SU-DHL-6 (cell line): Measurements from ENCODE around the gene NELFB.

ENCODE experiments used
- H2AFZ ChIP-seq: fragments of 200-600 bp; sonication (generic); 2 replicates; pipeline ENCODE4 v1.6.1; 2014; ENCODE audit warnings: low read depth, mild to moderate bottlenecking, moderate library complexity, mixed read lengths, antibody characterized with exemption, low read length; ENCODE audit not compliant: severe bottlenecking
- H3F3A ChIP-seq: fragments of 200-600 bp; shearing (Covaris generic); 2 replicates; pipeline ENCODE4 v1.6.0; 2016; ENCODE audit warnings: antibody characterized with exemption, mild to moderate bottlenecking; ENCODE audit not compliant: insufficient read depth
- H3K27ac ChIP-seq: fragments of 200-600 bp; sonication (generic); 2 replicates; pipeline ENCODE4 v1.5.1; 2016; ENCODE audit warnings: low read depth, mild to moderate bottlenecking, low read length, moderate library complexity, mixed read lengths
- H3K27me3 ChIP-seq: fragments of 200-600 bp; sonication (generic), shearing (Covaris generic); 2 replicates; pipeline ENCODE4 v1.6.0; 2014; ENCODE audit warnings: mild to moderate bottlenecking, low read length
- H3K36me3 ChIP-seq: fragments of 200-600 bp; sonication (generic); 2 replicates; pipeline ENCODE4 v1.6.1; 2014; ENCODE audit warnings: mild to moderate bottlenecking, low read length, mixed read lengths
- H3K4me2 ChIP-seq: fragments of 300-600, 200-600 bp; shearing (Covaris generic), sonication (generic); 2 replicates; pipeline ENCODE4 v1.6.0; 2014; ENCODE audit warnings: low read length, low read depth, mild to moderate bottlenecking; ENCODE audit not compliant: poor library complexity, severe bottlenecking
- H3K4me3 ChIP-seq: fragments of 200-600 bp; sonication (generic); 2 replicates; pipeline ENCODE4 v1.5.1; 2014; ENCODE audit warnings: antibody characterized with exemption, low read length, mild to moderate bottlenecking, mixed read lengths; ENCODE audit not compliant: insufficient read depth, poor library complexity, severe bottlenecking
- H3K79me2 ChIP-seq: fragments of 200-600 bp; sonication (generic); 2 replicates; pipeline ENCODE4 v1.6.1; 2014; ENCODE audit warnings: mild to moderate bottlenecking, low read length, moderate library complexity; ENCODE audit not compliant: insufficient read depth
- H3K9ac ChIP-seq: fragments of 200-600 bp; sonication (generic); 2 replicates; pipeline ENCODE4 v1.7.0; 2014; ENCODE audit warnings: mild to moderate bottlenecking, low read length
- H3K9me2 ChIP-seq: fragments of 200-600 bp; sonication (generic); replicated peaks from 2 replicates; pipeline ENCODE4 v1.6.1; 2014; ENCODE audit warnings: low read length; ENCODE audit not compliant: insufficient read depth
- H3K9me3 ChIP-seq: fragments of 200-600 bp; sonication (generic); 2 replicates; pipeline ENCODE4 v1.6.1; 2014; ENCODE audit warnings: low read length, mixed read lengths; ENCODE audit not compliant: insufficient read depth
- H4K20me1 ChIP-seq: fragments of 200-600 bp; sonication (generic); 2 replicates; pipeline ENCODE4 v1.6.1; 2014; ENCODE audit warnings: low read depth, mild to moderate bottlenecking, antibody characterized with exemption, low read length, moderate library complexity, mixed read lengths
- EZH2phosphoT487 ChIP-seq: fragments of 200-600 bp; sonication (generic), shearing (Covaris generic); conservative IDR thresholded peaks from 2 replicates; pipeline ENCODE4 v1.6.1; 2018; ENCODE audit warnings: mild to moderate bottlenecking, antibody characterized with exemption, low read length, moderate library complexity, mixed read lengths
- TF ChIP-seq, protein P1 (sequence below): fragments of 200-600 bp; sonication (generic); IDR thresholded peaks from one replicate; pipeline ENCODE4 v1.5.1; 2017; ENCODE audit warnings: antibody characterized with exemption, mild to moderate bottlenecking, low read length, moderate library complexity; ENCODE audit not compliant: insufficient read depth, poor library complexity, severe bottlenecking

NELFB gene

DNA sequence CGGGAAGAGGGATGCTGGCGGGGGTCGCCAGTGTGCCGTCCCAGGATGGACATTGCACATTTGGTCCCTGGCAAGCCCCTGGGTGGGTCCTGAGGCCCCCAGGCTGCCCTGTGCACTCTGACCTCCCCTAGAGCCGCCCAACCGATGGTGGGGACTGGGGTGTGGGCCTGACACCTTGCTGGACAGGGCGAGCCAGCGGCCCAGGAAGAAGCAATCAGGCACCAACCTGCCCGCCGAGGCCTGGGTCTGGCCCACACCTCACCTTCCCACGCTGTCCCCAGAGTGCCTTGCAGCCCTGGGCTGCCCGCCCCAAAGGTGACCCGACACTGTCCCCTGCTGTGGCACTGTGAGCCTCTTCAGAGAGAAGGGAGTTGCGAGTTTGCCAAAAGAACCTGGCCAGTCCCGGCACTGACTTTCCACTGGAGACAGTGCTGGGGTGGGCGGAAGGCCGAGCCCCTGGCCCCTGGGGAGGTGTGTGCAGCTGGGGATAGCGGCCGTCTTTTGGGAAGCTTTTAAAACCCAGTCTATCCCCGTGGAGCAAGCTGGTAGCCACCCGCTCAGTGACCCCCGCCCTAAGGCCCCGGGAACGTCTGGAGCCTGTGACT lies 58.9 kb downstream of the NELFB start:
- Histone ChIP-seq H3F3A (no peaks in the 10 kb centered on the region), H2AFZ (no peak overlapping the region), H3K27ac (no peak overlapping the region), H3K9ac (no peak overlapping the region), H3K4me2 (no peak overlapping the region), H3K9me3 (no peaks in the 10 kb centered on the region), H3K79me2 (no peaks in the 10 kb centered on the region), H3K36me3 (no peaks in the 10 kb centered on the region), H4K20me1 (no peaks in the 10 kb centered on the region), H3K9me2 (no peaks in the 10 kb centered on the region), H3K27me3 (no peaks in the 10 kb centered on the region), H3K4me3 (no peak overlapping the region)
- no peak for TF ChIP-seq EZH2phosphoT487
- TF ChIP-seq, protein P1, sequence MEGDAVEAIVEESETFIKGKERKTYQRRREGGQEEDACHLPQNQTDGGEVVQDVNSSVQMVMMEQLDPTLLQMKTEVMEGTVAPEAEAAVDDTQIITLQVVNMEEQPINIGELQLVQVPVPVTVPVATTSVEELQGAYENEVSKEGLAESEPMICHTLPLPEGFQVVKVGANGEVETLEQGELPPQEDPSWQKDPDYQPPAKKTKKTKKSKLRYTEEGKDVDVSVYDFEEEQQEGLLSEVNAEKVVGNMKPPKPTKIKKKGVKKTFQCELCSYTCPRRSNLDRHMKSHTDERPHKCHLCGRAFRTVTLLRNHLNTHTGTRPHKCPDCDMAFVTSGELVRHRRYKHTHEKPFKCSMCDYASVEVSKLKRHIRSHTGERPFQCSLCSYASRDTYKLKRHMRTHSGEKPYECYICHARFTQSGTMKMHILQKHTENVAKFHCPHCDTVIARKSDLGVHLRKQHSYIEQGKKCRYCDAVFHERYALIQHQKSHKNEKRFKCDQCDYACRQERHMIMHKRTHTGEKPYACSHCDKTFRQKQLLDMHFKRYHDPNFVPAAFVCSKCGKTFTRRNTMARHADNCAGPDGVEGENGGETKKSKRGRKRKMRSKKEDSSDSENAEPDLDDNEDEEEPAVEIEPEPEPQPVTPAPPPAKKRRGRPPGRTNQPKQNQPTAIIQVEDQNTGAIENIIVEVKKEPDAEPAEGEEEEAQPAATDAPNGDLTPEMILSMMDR: no peak

DNA sequence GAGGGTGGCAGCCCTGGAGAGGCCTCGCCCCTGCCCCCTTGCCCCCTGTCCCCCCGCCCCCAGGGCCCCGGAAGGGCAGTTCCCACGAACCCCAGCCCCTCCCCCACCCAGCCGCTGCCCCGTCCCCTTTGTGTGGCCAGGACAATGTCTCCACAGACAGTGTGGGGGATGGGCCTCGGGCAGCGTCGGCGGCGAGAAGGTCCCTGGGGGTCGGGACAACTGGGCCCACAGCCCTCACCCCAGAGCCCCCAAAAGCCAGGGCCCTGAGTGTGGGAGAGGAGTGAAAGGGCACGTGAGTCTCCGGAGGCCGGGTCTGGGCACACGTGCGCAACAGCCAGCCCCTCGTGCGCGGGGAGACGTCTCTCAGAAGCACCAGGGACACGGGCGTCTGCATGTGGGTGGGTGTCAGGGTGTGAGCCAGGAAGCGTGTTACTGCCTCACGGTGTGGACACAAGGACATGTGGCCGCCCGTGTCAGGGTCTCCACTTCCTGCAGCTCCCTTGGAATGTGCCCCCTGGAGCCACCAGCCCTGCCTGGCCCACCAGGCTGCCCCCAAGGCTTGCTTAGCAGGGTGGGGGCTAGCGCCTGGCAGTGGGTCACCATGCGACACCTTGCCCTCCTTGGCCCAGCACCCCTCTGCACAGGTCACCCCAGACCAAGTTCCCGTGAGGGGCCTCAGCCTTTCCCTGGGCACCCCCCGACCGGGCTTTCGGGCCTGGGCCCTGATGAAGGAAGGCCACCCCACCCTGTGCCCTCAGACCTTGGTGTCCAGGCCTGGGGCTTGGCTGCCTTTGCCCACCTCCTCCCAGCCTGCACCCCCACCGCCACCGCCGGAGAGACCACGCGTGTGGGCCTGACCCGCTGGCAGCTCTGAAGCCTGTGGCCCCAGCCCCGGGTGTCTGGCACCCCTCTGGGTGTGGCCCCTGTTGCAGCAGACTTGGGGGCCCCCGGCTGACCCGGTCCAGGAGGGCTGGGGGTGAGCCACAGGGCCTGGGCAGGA lies 59.7 kb downstream of the NELFB start:
- no peak overlapping the region for H3K27ac ChIP-seq
- no peaks in the 10 kb centered on the region for H3K79me2 ChIP-seq
- H3K27me3 ChIP-seq: no peaks in the 10 kb centered on the region
- H2AFZ ChIP-seq: no peak overlapping the region
- H3K9me2 ChIP-seq: no peaks in the 10 kb centered on the region
- H3F3A ChIP-seq: no peaks in the 10 kb centered on the region
- H3K9ac ChIP-seq: no peak overlapping the region
- H4K20me1 ChIP-seq: no peaks in the 10 kb centered on the region
- no peak overlapping the region for H3K4me2 ChIP-seq
- no peaks in the 10 kb centered on the region for H3K9me3 ChIP-seq
- no peaks in the 10 kb centered on the region for H3K36me3 ChIP-seq
- TF ChIP-seq EZH2phosphoT487: no peak
- TF ChIP-seq, protein P1: no peak
- H3K4me3 ChIP-seq: no peak overlapping the region

DNA sequence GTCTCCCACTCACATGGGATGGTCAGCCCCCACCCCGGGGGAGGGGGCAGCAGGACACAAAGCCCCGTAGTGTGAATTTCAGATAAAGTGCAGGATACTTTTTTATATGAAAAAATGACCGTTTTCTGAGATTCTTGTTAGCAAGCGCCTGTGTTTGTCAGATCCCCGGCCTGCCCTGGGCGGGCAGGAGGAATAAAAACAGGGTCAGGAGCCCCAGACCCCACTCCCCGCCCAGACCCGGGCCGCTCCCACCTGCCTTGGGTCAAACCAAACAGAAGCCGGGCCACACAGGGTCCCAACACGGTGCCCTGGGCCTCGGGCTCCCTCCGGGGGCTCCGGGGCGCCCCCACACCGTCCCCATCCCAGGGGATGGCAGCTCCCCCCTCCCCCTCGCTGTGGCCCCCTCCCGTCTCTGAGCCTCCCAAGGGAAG lies 60.5 kb downstream of the NELFB start:
- Histone ChIP-seq H3F3A (no peaks in the 10 kb centered on the region), H2AFZ (no peak overlapping the region), H4K20me1 (no peaks in the 10 kb centered on the region), H3K4me3 (no peak overlapping the region), H3K4me2 (no peak overlapping the region), H3K27me3 (no peaks in the 10 kb centered on the region), H3K27ac (no peak overlapping the region), H3K9ac (no peak overlapping the region), H3K36me3 (no peaks in the 10 kb centered on the region), H3K9me3 (no peaks in the 10 kb centered on the region), H3K79me2 (no peaks in the 10 kb centered on the region), H3K9me2 (no peaks in the 10 kb centered on the region)
- TF ChIP-seq, protein P1: no peak
- TF ChIP-seq EZH2phosphoT487: no peak
